ENCODE data around the gene FOXR1. TPM values are rescaled to one million over a fixed set of nuclear protein-coding genes. Genes with fewer than 3 reads are reported as not detected.

The FOXR1 gene
- total RNA-seq, 1 experiment from 2014 or later: not detected

- peak; percentile 53 for TF ChIP-seq USF1 (CRISPR knock-in tag; IDR thresholded peaks at IDR 0.05)
- TF ChIP-seq JUN (CRISPR knock-in tag; IDR thresholded peaks at IDR 0.05): 0 out of 2 replicates have a peak, but pooled peaks have one; percentile 65
- TF ChIP-seq E2F1 (CRISPR knock-in tag; IDR thresholded peaks at IDR 0.05): no peak
- TF ChIP-seq, protein P1, sequence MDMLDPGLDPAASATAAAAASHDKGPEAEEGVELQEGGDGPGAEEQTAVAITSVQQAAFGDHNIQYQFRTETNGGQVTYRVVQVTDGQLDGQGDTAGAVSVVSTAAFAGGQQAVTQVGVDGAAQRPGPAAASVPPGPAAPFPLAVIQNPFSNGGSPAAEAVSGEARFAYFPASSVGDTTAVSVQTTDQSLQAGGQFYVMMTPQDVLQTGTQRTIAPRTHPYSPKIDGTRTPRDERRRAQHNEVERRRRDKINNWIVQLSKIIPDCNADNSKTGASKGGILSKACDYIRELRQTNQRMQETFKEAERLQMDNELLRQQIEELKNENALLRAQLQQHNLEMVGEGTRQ (CRISPR knock-in tag; IDR thresholded peaks at IDR 0.05): no peak
- TF ChIP-seq HMGA2 (CRISPR knock-in tag; IDR thresholded peaks at IDR 0.05): no peak
- peak; percentile 25 for TF ChIP-seq ZBTB21 (CRISPR knock-in tag; IDR thresholded peaks at IDR 0.05; ENCODE audit: borderline replicate concordance)
- TF ChIP-seq IRF2 (CRISPR knock-in tag; IDR thresholded peaks at IDR 0.05; ENCODE audit: borderline replicate concordance, low read depth): no peak
- TF ChIP-seq FOXP1 (CRISPR knock-in tag; IDR thresholded peaks at IDR 0.05; ENCODE audit: borderline replicate concordance): peak; percentile 65; the same call in 1 of the 2 replicates
- TF ChIP-seq, protein P2, sequence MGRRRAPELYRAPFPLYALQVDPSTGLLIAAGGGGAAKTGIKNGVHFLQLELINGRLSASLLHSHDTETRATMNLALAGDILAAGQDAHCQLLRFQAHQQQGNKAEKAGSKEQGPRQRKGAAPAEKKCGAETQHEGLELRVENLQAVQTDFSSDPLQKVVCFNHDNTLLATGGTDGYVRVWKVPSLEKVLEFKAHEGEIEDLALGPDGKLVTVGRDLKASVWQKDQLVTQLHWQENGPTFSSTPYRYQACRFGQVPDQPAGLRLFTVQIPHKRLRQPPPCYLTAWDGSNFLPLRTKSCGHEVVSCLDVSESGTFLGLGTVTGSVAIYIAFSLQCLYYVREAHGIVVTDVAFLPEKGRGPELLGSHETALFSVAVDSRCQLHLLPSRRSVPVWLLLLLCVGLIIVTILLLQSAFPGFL (CRISPR knock-in tag; IDR thresholded peaks at IDR 0.05; ENCODE audit: borderline replicate concordance): 0 out of 2 replicates have a peak, but pooled peaks have one; percentile 23
- no peak for TF ChIP-seq ZNF423 (CRISPR knock-in tag; IDR thresholded peaks at IDR 0.05)
- TF ChIP-seq MYBL2 (CRISPR knock-in tag; IDR thresholded peaks at IDR 0.05): peak; percentile 82; the same call in 1 of the 2 replicates
- no peak for TF ChIP-seq AR (CRISPR knock-in tag; IDR thresholded peaks at IDR 0.05)
- TF ChIP-seq NR3C1 (CRISPR knock-in tag; conservative IDR thresholded peaks at IDR 0.05; ENCODE audit: low read depth): 0 out of 2 replicates have a peak, but pooled peaks have one; percentile 24
- no peak for TF ChIP-seq CREB1 (CRISPR knock-in tag; IDR thresholded peaks at IDR 0.05)
- TF ChIP-seq FOXP4 (CRISPR knock-in tag; IDR thresholded peaks at IDR 0.05): peak; percentile 38; the same call in 1 of the 2 replicates
- TF ChIP-seq ATF1 (CRISPR knock-in tag; IDR thresholded peaks at IDR 0.05): no peak
- 0 out of 2 replicates have a peak, but pooled peaks have one; percentile 41 for TF ChIP-seq ZNF263 (CRISPR knock-in tag; IDR thresholded peaks at IDR 0.05; ENCODE audit: low read depth)
- TF ChIP-seq, protein P3, sequence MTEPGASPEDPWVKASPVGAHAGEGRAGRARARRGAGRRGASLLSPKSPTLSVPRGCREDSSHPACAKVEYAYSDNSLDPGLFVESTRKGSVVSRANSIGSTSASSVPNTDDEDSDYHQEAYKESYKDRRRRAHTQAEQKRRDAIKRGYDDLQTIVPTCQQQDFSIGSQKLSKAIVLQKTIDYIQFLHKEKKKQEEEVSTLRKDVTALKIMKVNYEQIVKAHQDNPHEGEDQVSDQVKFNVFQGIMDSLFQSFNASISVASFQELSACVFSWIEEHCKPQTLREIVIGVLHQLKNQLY (CRISPR knock-in tag; IDR thresholded peaks at IDR 0.05): no peak
- 0 out of 2 replicates have a peak, but pooled peaks have one; percentile 76 for TF ChIP-seq ZNF281 (CRISPR knock-in tag; IDR thresholded peaks at IDR 0.05)
- peak; percentile 92 for TF ChIP-seq SP1 (CRISPR knock-in tag; conservative IDR thresholded peaks at IDR 0.05)
- no peak for TF ChIP-seq MXD4 (CRISPR knock-in tag; IDR thresholded peaks at IDR 0.05; ENCODE audit: borderline replicate concordance)
- no peak for TF ChIP-seq NFATC4 (CRISPR knock-in tag; IDR thresholded peaks at IDR 0.05)
- TF ChIP-seq OVOL2 (CRISPR knock-in tag; IDR thresholded peaks at IDR 0.05; ENCODE audit: borderline replicate concordance): no peak
- 0 out of 2 replicates have a peak, but pooled peaks have one; percentile 9 for TF ChIP-seq ZNF138 (CRISPR knock-in tag; conservative IDR thresholded peaks at IDR 0.05)
- TF ChIP-seq, protein P4, sequence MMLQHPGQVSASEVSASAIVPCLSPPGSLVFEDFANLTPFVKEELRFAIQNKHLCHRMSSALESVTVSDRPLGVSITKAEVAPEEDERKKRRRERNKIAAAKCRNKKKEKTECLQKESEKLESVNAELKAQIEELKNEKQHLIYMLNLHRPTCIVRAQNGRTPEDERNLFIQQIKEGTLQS (CRISPR knock-in tag; conservative IDR thresholded peaks at IDR 0.05): no peak
These were observed 46.7 kb downstream of the FOXR1 start, which contains the start of the genes RPS25 and TRAPPC4 (continued) for GRCh38 chr11:119018074-119018938.

Data from WTC11 (cell line).